ENCODE results near the gene CRYL1. TPM values are rescaled to one million over a fixed set of nuclear protein-coding genes. Genes with fewer than 3 reads are reported as not detected.

Gene CRYL1
- total and polyA plus RNA-seq, 2 of the 8 experiments (the other 6 are each of a cell fraction or from before 2014, with no cell fraction given): 1.9 to 6.4 TPM

- H3K79me1 ChIP-seq (ENCODE audit: low read depth, low read length): no peaks in the 10 kb centered on the region
- H3K4me1 ChIP-seq (replicated peaks in 1 of 4; ENCODE audit: control insufficient read depth in 3 of 4, insufficient read depth in 4 of 4, low read length in 3 of 4): no peaks in the 10 kb centered on the region; a peak in 1 of 7 replicates
- no peak overlapping the region for H3K27ac ChIP-seq (ENCODE audit: low read depth, low read length)
- TF ChIP-seq EZH2 (IDR thresholded peaks at IDR 0.05; ENCODE audit: low read depth, low read length, severe bottlenecking) (no peak), SRF (IDR thresholded peaks at IDR 0.05; ENCODE audit: low read depth, low read length) (no peak), PHF8 (conservative IDR thresholded peaks at IDR 0.05; ENCODE audit: low read depth, low read length) (no peak), HDAC2 (IDR thresholded peaks at IDR 0.05; ENCODE audit: borderline replicate concordance in 1 of 2, low read depth in 2 of 2, low read length in 2 of 2) (no peak)
- no peak overlapping the region for H2BK15ac ChIP-seq (ENCODE audit: low read length)
- no peak overlapping the region; the same call in 1 of the 2 replicates for H2AFZ ChIP-seq (ENCODE audit: low read length)
- no peaks in the 10 kb centered on the region; a peak in 1 of 7 replicates for H3K27me3 ChIP-seq (replicated peaks in 1 of 4; ENCODE audit: control insufficient read depth in 3 of 4, extremely low read depth in 1 of 4, insufficient read depth in 3 of 4, low read length in 3 of 4)
- WGBS, 2 experiments (ENCODE audit: extremely low coverage in 1 of 2, insufficient coverage in 1 of 2, insufficient read length in 1 of 2, insufficient replicate concordance in 2 of 2, low coverage in 1 of 2, low lambda C conversion rate in 2 of 2, missing lambda C conversion rate in 1 of 2): 87% methylated on average over 9 of the region's 9 CpGs; no CpG with 5 or more reads in 1 of the 2 experiments
- H3K9ac ChIP-seq (replicated peaks in 1 of 4; ENCODE audit: extremely low read depth in 1 of 4, low read depth in 3 of 4, low read length in 3 of 4): no peak overlapping the region; a peak in 1 of 7 replicates
- no peak overlapping the region for H2BK12ac ChIP-seq (ENCODE audit: low read depth, low read length)
- no peak overlapping the region for H4K8ac ChIP-seq (ENCODE audit: extremely low read depth, insufficient read depth, low read length)
- H4K20me1 ChIP-seq (replicated peaks in 1 of 2; ENCODE audit: control insufficient read depth in 1 of 2, insufficient read depth in 2 of 2, low read length in 2 of 2): no peaks in the 10 kb centered on the region
- no peak overlapping the region for H3K14ac ChIP-seq (ENCODE audit: insufficient read length)
- peak overlapping the region in 3 of 4 experiments; percentile 68 to 96 (median 74); a peak in 6 of 8 replicates for H3K4me3 ChIP-seq (ENCODE audit: extremely low read depth in 1 of 4, insufficient read depth in 2 of 4, low read depth in 3 of 4, low read length in 4 of 4)
- peaks cover 6% of the 10 kb centered on the region for H3K23me2 ChIP-seq (ENCODE audit: low read depth, low read length)
- H3K9me3 ChIP-seq (ENCODE audit: insufficient read depth in 2 of 2, low read depth in 1 of 2, low read length in 1 of 2): no peaks in the 10 kb centered on the region
- H4K5ac ChIP-seq (ENCODE audit: insufficient read length, low read depth, low read length): no peak overlapping the region
- H2BK120ac ChIP-seq (replicated peaks; ENCODE audit: low read depth, low read length): no peak overlapping the region
- no peak overlapping the region for H3K18ac ChIP-seq (ENCODE audit: extremely low read depth, low read length)
- no peaks in the 10 kb centered on the region for H3K36me3 ChIP-seq (ENCODE audit: control insufficient read depth in 2 of 4, insufficient read depth in 4 of 4, low read length in 3 of 4)
- no peak overlapping the region for H2BK20ac ChIP-seq (ENCODE audit: low read length)
- no peak overlapping the region for H3K4ac ChIP-seq (replicated peaks; ENCODE audit: insufficient read length, low read depth, low read length)
- no peak overlapping the region for H3K56ac ChIP-seq (replicated peaks; ENCODE audit: insufficient read length, low read depth, low read length)
- ChIA-PET CTCF (ENCODE audit: partially characterized antibody) (interaction anchor here (0.6 to 1.0 kb wide), 5 partner anchors 70 to 368 kb away, joined by 3 read pairs; no protein-coding TSS in a partner anchor), POLR2A (ENCODE audit: partially characterized antibody) (interaction anchor here (0.6 to 1.1 kb wide), 3 partner anchors 21 to 60 kb away, joined by 3 to 4 read pairs (median 3); no protein-coding TSS in a partner anchor)
- no peak overlapping the region for H2AK5ac ChIP-seq (ENCODE audit: low read depth, low read length)
- no peaks in the 10 kb centered on the region for H3K79me2 ChIP-seq (ENCODE audit: control insufficient read depth in 1 of 2, insufficient read depth in 2 of 2, low read length in 2 of 2)
- H3K4me2 ChIP-seq (ENCODE audit: insufficient read depth in 1 of 2, low read depth in 2 of 2, low read length in 2 of 2): peak overlapping the region; percentile 79 to 97
- no peak overlapping the region for H4K91ac ChIP-seq (replicated peaks; ENCODE audit: insufficient read length, low read length)
- no peak for FAIRE-seq
- DNase-seq (ENCODE audit: low read depth in 1 of 2, low spot score in 2 of 2): no peak
- no peak overlapping the region for H2BK5ac ChIP-seq (ENCODE audit: low read depth, low read length)
- H3K23ac ChIP-seq (ENCODE audit: insufficient read length): no peak overlapping the region
These were observed 42.3 kb upstream of the CRYL1 start for GRCh38 chr13:20567881-20568528.
